Karpas-422 (cell line): ENCODE measurements around the gene CCSER1. TPM values are rescaled to one million over a fixed set of nuclear protein-coding genes. Genes with fewer than 3 reads are reported as not detected.
"Not testable (repeated sequence)": the region's sequence is repeated elsewhere in the genome, so short reads cannot be mapped to it uniquely, and the experiment has no call there.

Source experiments
- DNase-seq: peaks from one replicate; pipeline ENCODE4 v3.0.0-alpha.2; 2015
- H2AFZ ChIP-seq: fragments of 200-600 bp; sonication (generic); 2 replicates; pipeline ENCODE4 v1.6.1; 2014; ENCODE audit warnings: antibody characterized with exemption, low read length, mixed read lengths
- H3K27ac ChIP-seq: fragments of 200-600 bp; sonication (generic); 2 replicates; pipeline ENCODE4 v1.5.1; 2014; ENCODE audit warnings: mild to moderate bottlenecking, low read length, moderate library complexity
- H3K27me3 ChIP-seq: fragments of 200-600 bp; sonication (generic); 2 replicates; pipeline ENCODE4 v1.6.1; 2014; ENCODE audit warnings: low read length, mixed read lengths
- H3K36me3 ChIP-seq: fragments of 200-600 bp; sonication (generic); 2 replicates; pipeline ENCODE4 v1.6.1; 2014; ENCODE audit warnings: low read length, mixed read lengths; ENCODE audit not compliant: insufficient read depth
- H3K4me1 ChIP-seq: fragments of 200-600 bp; sonication (generic); 2 replicates; pipeline ENCODE4 v1.6.1; 2014; ENCODE audit warnings: mild to moderate bottlenecking, low read length, mixed read lengths
- H3K4me2 ChIP-seq: fragments of 200-600 bp; sonication (generic); 2 replicates; pipeline ENCODE4 v1.6.1; 2014; ENCODE audit warnings: low read length, low read depth, mild to moderate bottlenecking; ENCODE audit not compliant: poor library complexity, severe bottlenecking
- H3K4me3 ChIP-seq: fragments of 200-600 bp; sonication (generic); 2 replicates; pipeline ENCODE4 v1.5.1; 2014; ENCODE audit warnings: mild to moderate bottlenecking, antibody characterized with exemption, low read length, mixed read lengths
- H3K79me2 ChIP-seq: fragments of 200-600 bp; sonication (generic); 2 replicates; pipeline ENCODE4 v1.6.1; 2014; ENCODE audit warnings: mild to moderate bottlenecking, low read length, mixed read lengths
- H3K9ac ChIP-seq: fragments of 200-600 bp; sonication (generic); 2 replicates; pipeline ENCODE4 v1.6.0; 2014; ENCODE audit warnings: low read length
- H3K9me2 ChIP-seq: fragments of 200-600 bp; sonication (generic), shearing (Covaris generic); replicated peaks from 2 replicates; pipeline ENCODE4 v1.6.0; 2014; ENCODE audit warnings: mild to moderate bottlenecking, low read length, moderate library complexity; ENCODE audit not compliant: insufficient read depth
- H3K9me3 ChIP-seq: fragments of 300-700, 200-600 bp; sonication (generic); 2 replicates; pipeline ENCODE4 v1.6.1; 2014; ENCODE audit warnings: low read length, mixed read lengths
- H4K20me1 ChIP-seq: fragments of 200-600 bp; sonication (generic); 2 replicates; pipeline ENCODE4 v1.6.1; 2014; ENCODE audit warnings: mild to moderate bottlenecking, antibody characterized with exemption, low read length, low read depth; ENCODE audit not compliant: insufficient read depth
- total RNA-seq: library from RNA; depleted of rRNA; stranded (reverse); fragments of >200 nt; shearing (Covaris generic); gene quantifications from 2 replicates; pipeline ENCODE4 v1.2.3, GENCODE V29; 2014; ENCODE audit warnings: low replicate concordance

The CCSER1 gene
- total RNA-seq, 1 experiment from 2014 or later, result 3.6 TPM

GRCh38 chr4:90484894-90485293, 357.7 kb downstream of the CCSER1 start:
- not testable (repeated sequence) for H3K36me3 ChIP-seq, H3K79me2 ChIP-seq, H3K9ac ChIP-seq

DNA sequence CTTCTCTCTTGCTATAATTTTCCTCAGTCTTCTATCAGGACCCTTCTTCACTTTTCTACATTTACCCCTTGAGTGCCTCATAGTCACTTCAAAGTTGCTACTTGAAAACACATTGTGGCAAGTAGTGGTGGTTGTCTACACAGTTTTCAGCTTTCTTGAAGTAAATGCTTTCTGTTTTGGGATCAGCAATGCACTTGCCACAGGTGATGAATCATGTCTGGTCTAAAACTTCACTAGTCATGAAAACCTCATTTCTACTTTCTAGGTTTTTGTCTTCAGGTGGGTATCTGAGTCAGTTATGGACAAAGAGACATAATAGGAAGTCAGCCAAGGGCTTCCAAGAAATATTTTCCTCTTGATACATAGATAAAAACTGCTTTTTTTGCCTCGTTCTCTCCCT, 359.2 kb downstream of the CCSER1 start:
- H4K20me1 ChIP-seq, result no peaks in the 10 kb centered on the region
- no peak for DNase-seq
- no peak overlapping the region for H3K27ac ChIP-seq
- H3K9me2 ChIP-seq, result no peaks in the 10 kb centered on the region
- no peaks in the 10 kb centered on the region for H3K27me3 ChIP-seq
- no peak overlapping the region for H3K4me3 ChIP-seq
- H3K4me1 ChIP-seq, result no peaks in the 10 kb centered on the region
- no peaks in the 10 kb centered on the region for H3K36me3 ChIP-seq
- no peak overlapping the region for H3K9ac ChIP-seq
- H3K79me2 ChIP-seq, result no peaks in the 10 kb centered on the region
- no peak overlapping the region for H3K4me2 ChIP-seq
- no peak overlapping the region for H2AFZ ChIP-seq
- H3K9me3 ChIP-seq, result 0 out of 2 replicates have a peak, but pooled peaks cover 2% of the 10 kb centered on the region

More at GRCh38 chr4:90484894-90485293, 357.7 kb downstream of the CCSER1 start:
- H3K9me3 ChIP-seq, H3K4me3 ChIP-seq, H3K4me1 ChIP-seq, H3K27ac ChIP-seq, H3K27me3 ChIP-seq, DNase-seq, H3K4me2 ChIP-seq, H4K20me1 ChIP-seq, H3K9me2 ChIP-seq, H2AFZ ChIP-seq: not testable (repeated sequence)

GRCh38 chr4:90495211-90495610, 368.0 kb downstream of the CCSER1 start:
- no peak overlapping the region for H3K4me3 ChIP-seq
- H3K79me2 ChIP-seq, result no peaks in the 10 kb centered on the region
- no peak overlapping the region for H3K27ac ChIP-seq
- H3K9me3 ChIP-seq, result peaks cover 2% of the 10 kb centered on the region; the same call in 1 of the 2 replicates
- H3K4me1 ChIP-seq, result no peaks in the 10 kb centered on the region
- H4K20me1 ChIP-seq, result no peaks in the 10 kb centered on the region
- H3K9ac ChIP-seq, result no peak overlapping the region
- no peaks in the 10 kb centered on the region for H3K27me3 ChIP-seq
- H2AFZ ChIP-seq, result no peak overlapping the region
- H3K4me2 ChIP-seq, result no peak overlapping the region
- DNase-seq, result no peak
- H3K9me2 ChIP-seq, result no peaks in the 10 kb centered on the region
- no peaks in the 10 kb centered on the region for H3K36me3 ChIP-seq

- Histone ChIP-seq H3K9me2 (no peaks in the 10 kb centered on the region), H3K4me3 (no peak overlapping the region), H3K27ac (no peak overlapping the region), H3K9me3 (peaks cover 4% of the 10 kb centered on the region; the same call in 1 of the 2 replicates), H3K9ac (no peak overlapping the region), H3K36me3 (no peaks in the 10 kb centered on the region), H3K4me1 (no peaks in the 10 kb centered on the region), H3K79me2 (no peaks in the 10 kb centered on the region), H3K27me3 (no peaks in the 10 kb centered on the region), H2AFZ (no peak overlapping the region), H3K4me2 (no peak overlapping the region), H4K20me1 (no peaks in the 10 kb centered on the region)
- DNase-seq, result no peak
These were observed 368.7 kb downstream of the CCSER1 start for GRCh38 chr4:90495936-90496335.

- Histone ChIP-seq H3K36me3 (no peaks in the 10 kb centered on the region), H3K9me3 (peaks cover 8% of the 10 kb centered on the region; the same call in 1 of the 2 replicates), H3K4me2 (no peak overlapping the region), H3K4me3 (no peak overlapping the region), H3K79me2 (no peaks in the 10 kb centered on the region), H3K4me1 (no peaks in the 10 kb centered on the region), H3K9ac (no peak overlapping the region), H3K27ac (no peak overlapping the region), H2AFZ (no peak overlapping the region), H3K9me2 (no peaks in the 10 kb centered on the region), H3K27me3 (no peaks in the 10 kb centered on the region), H4K20me1 (no peaks in the 10 kb centered on the region)
- no peak for DNase-seq
These were observed 371.0 kb downstream of the CCSER1 start for GRCh38 chr4:90498175-90498574.

- Histone ChIP-seq H3K4me3 (no peak overlapping the region), H3K4me2 (no peak overlapping the region), H2AFZ (no peak overlapping the region), H3K79me2 (no peaks in the 10 kb centered on the region), H4K20me1 (no peaks in the 10 kb centered on the region), H3K27ac (no peak overlapping the region), H3K9me3 (peaks cover 26% of the 10 kb centered on the region), H3K27me3 (no peaks in the 10 kb centered on the region), H3K4me1 (no peaks in the 10 kb centered on the region), H3K9ac (no peak overlapping the region), H3K36me3 (no peaks in the 10 kb centered on the region), H3K9me2 (no peaks in the 10 kb centered on the region)
- DNase-seq, result no peak
These were observed 376.5 kb downstream of the CCSER1 start for GRCh38 chr4:90503677-90504076.

DNA sequence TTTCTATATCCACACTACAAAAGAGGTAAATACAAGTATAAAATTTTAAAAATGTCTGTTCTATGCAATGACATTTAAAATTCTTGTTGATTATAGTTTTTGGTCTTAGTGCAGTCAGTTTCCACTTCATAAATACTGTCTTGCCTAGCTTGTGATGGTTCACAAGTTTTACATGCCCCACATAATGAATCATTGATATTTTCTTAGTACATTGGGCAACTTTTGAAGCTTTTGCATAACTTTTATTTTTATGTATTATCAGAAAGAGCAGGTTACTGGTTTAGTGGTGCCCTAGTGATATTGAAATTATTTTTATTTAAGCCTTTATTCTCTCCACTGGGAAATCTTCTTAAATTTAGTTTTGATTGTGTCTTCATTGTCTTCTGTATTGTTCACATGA, 388.0 kb downstream of the CCSER1 start:
- Histone ChIP-seq H3K9me3 (no peaks in the 10 kb centered on the region), H3K9ac (no peak overlapping the region), H3K27me3 (no peaks in the 10 kb centered on the region), H3K9me2 (no peaks in the 10 kb centered on the region), H3K36me3 (no peaks in the 10 kb centered on the region), H3K4me2 (no peak overlapping the region), H3K4me3 (no peak overlapping the region), H2AFZ (no peak overlapping the region), H3K79me2 (no peaks in the 10 kb centered on the region), H3K4me1 (no peaks in the 10 kb centered on the region), H3K27ac (no peak overlapping the region), H4K20me1 (no peaks in the 10 kb centered on the region)
- DNase-seq, result no peak

GRCh38 chr4:90528551-90528950, 401.4 kb downstream of the CCSER1 start:
- Histone ChIP-seq H3K27ac (no peak overlapping the region), H3K79me2 (no peaks in the 10 kb centered on the region), H3K36me3 (no peaks in the 10 kb centered on the region), H3K9me3 (no peaks in the 10 kb centered on the region), H3K4me2 (no peak overlapping the region), H3K4me3 (no peak overlapping the region), H3K9ac (no peak overlapping the region), H4K20me1 (no peaks in the 10 kb centered on the region), H3K27me3 (no peaks in the 10 kb centered on the region), H2AFZ (no peak overlapping the region), H3K9me2 (no peaks in the 10 kb centered on the region; the same call in 1 of the 2 replicates), H3K4me1 (no peaks in the 10 kb centered on the region)
- no peak for DNase-seq

DNA sequence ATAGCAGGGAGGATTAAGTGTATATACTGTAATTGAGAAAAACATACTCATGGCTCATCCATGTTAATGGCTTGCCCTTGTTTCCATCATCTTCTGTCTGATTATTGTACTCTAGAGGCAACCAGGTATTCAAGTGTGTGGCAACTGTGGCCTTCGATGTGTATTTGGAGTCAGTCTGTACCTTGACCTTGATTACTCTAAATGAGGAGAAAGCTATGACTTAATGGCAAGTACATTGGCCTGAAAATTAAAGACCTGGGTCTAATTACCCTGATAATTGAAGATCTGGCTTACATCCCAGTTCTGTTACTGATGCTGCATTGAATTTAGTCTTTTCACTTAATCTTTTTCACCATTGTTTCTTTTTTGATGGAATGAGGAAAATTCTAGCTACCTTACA, 409.2 kb downstream of the CCSER1 start:
- Histone ChIP-seq H3K79me2 (no peaks in the 10 kb centered on the region), H3K4me1 (no peaks in the 10 kb centered on the region), H3K4me3 (no peak overlapping the region), H3K27ac (no peak overlapping the region), H3K36me3 (no peaks in the 10 kb centered on the region), H3K9ac (no peak overlapping the region), H3K27me3 (no peaks in the 10 kb centered on the region), H3K4me2 (no peak overlapping the region), H2AFZ (no peak overlapping the region), H4K20me1 (no peaks in the 10 kb centered on the region), H3K9me2 (no peaks in the 10 kb centered on the region), H3K9me3 (no peaks in the 10 kb centered on the region)
- no peak for DNase-seq
